Measurements from ENCODE around the gene AKR1C1.
"Not testable (repeated sequence)": the region's sequence is repeated elsewhere in the genome, so short reads cannot be mapped to it uniquely, and the experiment has no call there.

The AKR1C1 gene

GRCh38 chr10:4984223-4984622 is 21.0 kb downstream of the AKR1C1 start:
- DNase-seq (ENCODE audit: low read depth): no peak

GRCh38 chr10:4984971-4985594 is 21.9 kb downstream of the AKR1C1 start:
- no peak for DNase-seq (ENCODE audit: low read depth)

GRCh38 chr10:4988000-4988641 is 24.9 kb downstream of the AKR1C1 start:
- DNase-seq (ENCODE audit: low read depth): not testable (repeated sequence)

- no peak for DNase-seq (ENCODE audit: low read depth)
Observed at GRCh38 chr10:4990217-4990616, 27.0 kb downstream of the AKR1C1 start.

- not testable (repeated sequence) for DNase-seq (ENCODE audit: low read depth)
Observed at GRCh38 chr10:4991463-4991862, 28.2 kb downstream of the AKR1C1 start.

- not testable (repeated sequence) for DNase-seq (ENCODE audit: low read depth)
Observed at GRCh38 chr10:4992564-4992963, 29.3 kb downstream of the AKR1C1 start.

GRCh38 chr10:4994260-4994659 is 31.0 kb downstream of the AKR1C1 start:
- DNase-seq (ENCODE audit: low read depth): not testable (repeated sequence)

GRCh38 chr10:4998671-4999070 is 35.5 kb downstream of the AKR1C1 start:
- DNase-seq (ENCODE audit: low read depth): no peak

GRCh38 chr10:5002013-5002727 is 39.0 kb downstream of the AKR1C1 start:
- no peak for DNase-seq (ENCODE audit: low read depth)

- DNase-seq (ENCODE audit: low read depth): not testable (repeated sequence)
Observed at GRCh38 chr10:5003127-5004029, 40.2 kb downstream of the AKR1C1 start, which contains the start of gene AKR1C2. Gene AKR1C2, minus strand, starts transcription at chr10:5003857. Its CDS starts 22 bp downstream, at chr10:5003835.

- not testable (repeated sequence) for DNase-seq (ENCODE audit: low read depth)
Observed at GRCh38 chr10:5004030-5004385, 40.8 kb downstream of the AKR1C1 start.

GRCh38 chr10:5004501-5004900 is 41.3 kb downstream of the AKR1C1 start:
- not testable (repeated sequence) for DNase-seq (ENCODE audit: low read depth)

- not testable (repeated sequence) for DNase-seq (ENCODE audit: low read depth)
Observed at GRCh38 chr10:5008857-5009548, 45.8 kb downstream of the AKR1C1 start.

- not testable (repeated sequence) for DNase-seq (ENCODE audit: low read depth)
Observed at GRCh38 chr10:5010043-5010442, 46.8 kb downstream of the AKR1C1 start.

- DNase-seq (ENCODE audit: low read depth): not testable (repeated sequence)
Observed at GRCh38 chr10:5011392-5011791, 48.2 kb downstream of the AKR1C1 start.

- no peak for DNase-seq (ENCODE audit: low read depth)
Observed at GRCh38 chr10:5012595-5012994, 49.4 kb downstream of the AKR1C1 start.

- no peak for DNase-seq (ENCODE audit: low read depth)
Observed at GRCh38 chr10:5013385-5013784, 50.2 kb downstream of the AKR1C1 start.

- DNase-seq (ENCODE audit: low read depth): not testable (repeated sequence)
Observed at GRCh38 chr10:5014200-5014910, 51.1 kb downstream of the AKR1C1 start.

GRCh38 chr10:5014936-5015335 is 51.7 kb downstream of the AKR1C1 start:
- no peak for DNase-seq (ENCODE audit: low read depth)

GRCh38 chr10:5018134-5018533 is 54.9 kb downstream of the AKR1C1 start:
- no peak for DNase-seq (ENCODE audit: low read depth)

All from GM04504 (cell line).